DOHH2 (cell line): ENCODE results near the gene ZDHHC1.
"Not testable (repeated sequence)": the region's sequence is repeated elsewhere in the genome, so short reads cannot be mapped to it uniquely, and the experiment has no call there.

Experiments used
- H3F3A ChIP-seq: fragments of 200-600 bp; sonication (generic), shearing (Covaris generic); 2 replicates; pipeline ENCODE4 v1.6.0; 2016; ENCODE audit warnings: antibody characterized with exemption, mild to moderate bottlenecking; ENCODE audit not compliant: control insufficient read depth, insufficient read depth
- H3K27ac ChIP-seq: fragments of 200-600 bp; sonication (generic); 2 replicates; pipeline ENCODE4 v1.5.1; 2014; ENCODE audit warnings: low read depth, mild to moderate bottlenecking, low read length, moderate library complexity
- H3K27me3 ChIP-seq: fragments of 200-600 bp; sonication (generic); 2 replicates; pipeline ENCODE4 v1.6.1; 2014; ENCODE audit warnings: mild to moderate bottlenecking, low read length, mixed read lengths; ENCODE audit not compliant: control insufficient read depth
- H3K36me3 ChIP-seq: fragments of 200-600 bp; sonication (generic); 2 replicates; pipeline ENCODE4 v1.6.1; 2014; ENCODE audit warnings: mild to moderate bottlenecking, low read length, moderate library complexity, mixed read lengths; ENCODE audit not compliant: control insufficient read depth
- H3K4me1 ChIP-seq: fragments of 200-600 bp; sonication (generic); 2 replicates; pipeline ENCODE4 v1.6.1; 2014; ENCODE audit warnings: mild to moderate bottlenecking, low read length, mixed read lengths; ENCODE audit not compliant: control insufficient read depth
- H3K4me2 ChIP-seq: fragments of 200-600 bp; sonication (generic); 2 replicates; pipeline ENCODE4 v1.6.0; 2014; ENCODE audit warnings: mild to moderate bottlenecking, low read length, moderate library complexity
- H3K4me3 ChIP-seq: fragments of 200-600 bp; sonication (generic); 2 replicates; pipeline ENCODE4 v1.5.1; 2014; ENCODE audit warnings: mild to moderate bottlenecking, low read length, mixed read lengths
- H3K79me2 ChIP-seq: fragments of 200-600 bp; sonication (generic); 2 replicates; pipeline ENCODE4 v1.6.1; 2014; ENCODE audit warnings: mild to moderate bottlenecking, low read length, mixed read lengths; ENCODE audit not compliant: control insufficient read depth
- H3K9me2 ChIP-seq: fragments of 200-600 bp; sonication (generic); replicated peaks from 2 replicates; pipeline ENCODE4 v1.6.1; 2014; ENCODE audit warnings: mild to moderate bottlenecking, low read length, mixed read lengths; ENCODE audit not compliant: control insufficient read depth
- H3K9me3 ChIP-seq: fragments of 200-600 bp; sonication (generic); 2 replicates; pipeline ENCODE4 v1.6.1; 2014; ENCODE audit warnings: antibody characterized with exemption, low read length, mixed read lengths; ENCODE audit not compliant: control insufficient read depth, insufficient read depth
- H4K20me1 ChIP-seq: fragments of 200-600 bp; sonication (generic); 2 replicates; pipeline ENCODE4 v1.6.0; 2014; ENCODE audit warnings: low read depth, mild to moderate bottlenecking, antibody characterized with exemption, low read length, moderate library complexity; ENCODE audit not compliant: control insufficient read depth, insufficient read depth
- EZH2phosphoT487 ChIP-seq: fragments of 200-600 bp; sonication (generic); IDR thresholded peaks from 2 replicates; pipeline ENCODE4 v1.6.1; 2017; ENCODE audit warnings: borderline replicate concordance, mild to moderate bottlenecking, antibody characterized with exemption, low read length, moderate library complexity, mixed read lengths
- TF ChIP-seq, protein P1 (sequence below): fragments of 200-600 bp; sonication (generic); IDR thresholded peaks from one replicate; pipeline ENCODE4 v1.5.1; 2014; ENCODE audit warnings: antibody characterized with exemption, mild to moderate bottlenecking, low read depth, low read length; ENCODE audit not compliant: poor library complexity, severe bottlenecking

ZDHHC1 gene

GRCh38 chr16:67378642-67379041 lies 37.6 kb downstream of the ZDHHC1 start:
- no peaks in the 10 kb centered on the region for H3K9me3 ChIP-seq
- no peak overlapping the region for H3K4me3 ChIP-seq
- no peaks in the 10 kb centered on the region for H4K20me1 ChIP-seq
- peaks cover 37% of the 10 kb centered on the region for H3K27me3 ChIP-seq
- H3F3A ChIP-seq, result no peaks in the 10 kb centered on the region
- H3K9me2 ChIP-seq, result no peaks in the 10 kb centered on the region
- no peaks in the 10 kb centered on the region for H3K36me3 ChIP-seq
- H3K27ac ChIP-seq, result no peak overlapping the region
- no peaks in the 10 kb centered on the region for H3K79me2 ChIP-seq
- no peak overlapping the region for H3K4me2 ChIP-seq
- TF ChIP-seq EZH2phosphoT487, result no peak
- TF ChIP-seq, protein P1, sequence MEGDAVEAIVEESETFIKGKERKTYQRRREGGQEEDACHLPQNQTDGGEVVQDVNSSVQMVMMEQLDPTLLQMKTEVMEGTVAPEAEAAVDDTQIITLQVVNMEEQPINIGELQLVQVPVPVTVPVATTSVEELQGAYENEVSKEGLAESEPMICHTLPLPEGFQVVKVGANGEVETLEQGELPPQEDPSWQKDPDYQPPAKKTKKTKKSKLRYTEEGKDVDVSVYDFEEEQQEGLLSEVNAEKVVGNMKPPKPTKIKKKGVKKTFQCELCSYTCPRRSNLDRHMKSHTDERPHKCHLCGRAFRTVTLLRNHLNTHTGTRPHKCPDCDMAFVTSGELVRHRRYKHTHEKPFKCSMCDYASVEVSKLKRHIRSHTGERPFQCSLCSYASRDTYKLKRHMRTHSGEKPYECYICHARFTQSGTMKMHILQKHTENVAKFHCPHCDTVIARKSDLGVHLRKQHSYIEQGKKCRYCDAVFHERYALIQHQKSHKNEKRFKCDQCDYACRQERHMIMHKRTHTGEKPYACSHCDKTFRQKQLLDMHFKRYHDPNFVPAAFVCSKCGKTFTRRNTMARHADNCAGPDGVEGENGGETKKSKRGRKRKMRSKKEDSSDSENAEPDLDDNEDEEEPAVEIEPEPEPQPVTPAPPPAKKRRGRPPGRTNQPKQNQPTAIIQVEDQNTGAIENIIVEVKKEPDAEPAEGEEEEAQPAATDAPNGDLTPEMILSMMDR, result no peak
- no peaks in the 10 kb centered on the region for H3K4me1 ChIP-seq

DNA sequence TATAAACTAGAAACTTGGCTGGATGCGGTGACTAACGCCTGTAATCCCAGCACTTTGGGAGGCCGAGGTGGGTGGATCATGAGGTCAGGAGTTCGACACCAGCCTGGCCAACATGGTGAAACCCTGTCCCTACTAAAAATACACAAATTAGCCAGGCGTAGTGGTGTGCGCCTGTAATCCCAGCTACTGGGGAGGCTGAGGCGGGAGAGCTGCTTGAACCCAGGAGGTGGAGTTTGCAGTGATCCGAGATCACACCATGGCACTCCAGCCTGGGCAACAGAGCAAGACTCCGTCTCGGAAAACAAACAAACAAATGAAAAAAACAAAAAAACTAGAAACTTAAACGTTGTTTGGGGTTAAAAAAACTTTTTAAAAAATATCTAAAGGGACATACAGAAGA lies 40.3 kb downstream of the ZDHHC1 start:
- not testable (repeated sequence) for H4K20me1 ChIP-seq, H3K4me3 ChIP-seq, H3K4me1 ChIP-seq, H3K9me3 ChIP-seq, H3K9me2 ChIP-seq, H3F3A ChIP-seq, H3K79me2 ChIP-seq, H3K4me2 ChIP-seq, H3K36me3 ChIP-seq, H3K27ac ChIP-seq
- H3K27me3 ChIP-seq, result peaks cover 30% of the 10 kb centered on the region

- H3F3A ChIP-seq, result no peaks in the 10 kb centered on the region
- TF ChIP-seq EZH2phosphoT487, result no peak
- TF ChIP-seq, protein P1, result peak; percentile 61
- H3K27ac ChIP-seq, result no peak overlapping the region
- H3K79me2 ChIP-seq, result no peaks in the 10 kb centered on the region
- no peaks in the 10 kb centered on the region for H3K9me2 ChIP-seq
- peaks cover 4% of the 10 kb centered on the region; the same call in 1 of the 2 replicates for H3K9me3 ChIP-seq
- no peaks in the 10 kb centered on the region for H3K4me1 ChIP-seq
- peaks cover 20% of the 10 kb centered on the region for H3K27me3 ChIP-seq
- H4K20me1 ChIP-seq, result no peaks in the 10 kb centered on the region
- H3K4me2 ChIP-seq, result no peak overlapping the region
- H3K36me3 ChIP-seq, result no peaks in the 10 kb centered on the region
- no peak overlapping the region for H3K4me3 ChIP-seq
These were observed 43.6 kb downstream of the ZDHHC1 start for GRCh38 chr16:67372664-67373063.

DNA sequence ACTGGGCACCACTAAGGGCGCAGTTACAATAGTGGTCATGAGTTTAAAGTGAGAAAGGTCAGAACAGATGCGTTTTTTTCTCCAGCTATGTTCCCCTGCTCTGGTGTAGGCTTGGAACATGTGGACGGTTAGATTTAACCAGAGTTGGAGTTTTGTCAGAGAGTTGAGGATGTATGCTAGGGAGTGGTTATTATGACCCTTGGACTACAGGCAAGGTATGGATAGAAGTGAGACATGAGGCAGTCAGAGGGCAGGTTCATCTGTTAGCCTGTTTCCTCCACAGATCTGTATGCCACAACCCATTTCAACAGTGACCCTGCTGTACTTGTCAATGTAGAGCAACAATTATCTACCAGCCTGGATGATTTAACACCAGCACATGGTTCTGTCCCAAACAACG lies 45.6 kb downstream of the ZDHHC1 start:
- Histone ChIP-seq H4K20me1 (no peaks in the 10 kb centered on the region), H3K27me3 (peaks cover 16% of the 10 kb centered on the region), H3K9me2 (no peaks in the 10 kb centered on the region), H3K36me3 (no peaks in the 10 kb centered on the region), H3K9me3 (peaks cover 4% of the 10 kb centered on the region; the same call in 1 of the 2 replicates), H3K4me1 (no peaks in the 10 kb centered on the region), H3K79me2 (no peaks in the 10 kb centered on the region), H3K27ac (no peak overlapping the region), H3K4me3 (no peak overlapping the region), H3K4me2 (no peak overlapping the region), H3F3A (no peaks in the 10 kb centered on the region)
- TF ChIP-seq EZH2phosphoT487, result no peak
- TF ChIP-seq, protein P1, result no peak
